Measurements from ENCODE around the gene B3GNT8.
A peak's percentile ranks its signal among the peaks of the same experiment; 100 is the strongest.
"Not testable (repeated sequence)": the region's sequence is repeated elsewhere in the genome, so short reads cannot be mapped to it uniquely, and the experiment has no call there.

The B3GNT8 gene

GRCh38 chr19:41437944-41438574 lies 10.9 kb upstream of the B3GNT8 start:
- no peak for DNase-seq (ENCODE audit: extremely low read depth in 1 of 2, low read depth in 1 of 2)

DNA sequence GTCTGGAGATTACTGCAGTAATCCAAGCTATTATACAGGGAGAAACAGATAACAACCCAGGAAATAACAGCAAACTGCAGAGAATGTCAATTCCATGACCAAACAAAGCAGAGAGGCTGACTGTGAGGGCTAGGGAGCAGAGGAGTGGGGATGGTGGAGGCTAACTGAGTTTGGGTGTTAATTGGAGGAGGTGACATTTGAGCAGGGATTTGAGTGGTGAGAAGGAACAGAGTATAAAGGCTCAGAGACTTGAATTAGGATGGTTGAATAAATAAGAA lies 9.4 kb upstream of the B3GNT8 start:
- no peak for DNase-seq (ENCODE audit: extremely low read depth in 1 of 2, low read depth in 1 of 2)

GRCh38 chr19:41435936-41436673 lies 8.9 kb upstream of the B3GNT8 start:
- DNase-seq (ENCODE audit: extremely low read depth in 1 of 2, low read depth in 1 of 2), result no peak

- not testable (repeated sequence) for DNase-seq (ENCODE audit: extremely low read depth in 1 of 2, low read depth in 1 of 2)
These were observed 8.2 kb upstream of the B3GNT8 start for GRCh38 chr19:41435376-41435775.

DNA sequence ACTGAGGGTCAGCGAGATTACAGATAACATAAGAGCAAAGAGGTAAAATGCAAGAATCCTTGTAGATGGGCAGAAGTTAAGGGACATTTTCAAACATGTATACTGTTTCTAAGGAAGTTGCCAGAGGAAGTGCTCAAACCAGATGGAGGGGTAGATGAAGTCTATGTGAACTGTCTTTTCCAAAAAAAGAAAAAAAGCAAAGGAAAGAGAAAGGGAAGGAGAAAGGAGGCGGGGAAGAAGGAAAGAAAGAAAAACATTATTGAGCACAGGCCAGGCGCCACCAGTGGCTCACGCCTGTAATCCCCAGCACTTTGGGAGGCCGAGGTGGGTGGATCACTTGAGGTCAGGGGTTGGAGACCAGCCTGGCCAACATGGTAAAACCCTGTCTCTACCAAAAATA lies 7.3 kb upstream of the B3GNT8 start:
- DNase-seq (ENCODE audit: extremely low read depth in 1 of 2, low read depth in 1 of 2), result no peak

GRCh38 chr19:41433171-41433570 lies 6.0 kb upstream of the B3GNT8 start:
- DNase-seq (ENCODE audit: extremely low read depth in 1 of 2, low read depth in 1 of 2), result no peak

- no peak for DNase-seq (ENCODE audit: extremely low read depth in 1 of 2, low read depth in 1 of 2)
These were observed 4.5 kb upstream of the B3GNT8 start for GRCh38 chr19:41431426-41432386.

GRCh38 chr19:41430922-41431321 lies 3.7 kb upstream of the B3GNT8 start:
- no peak for DNase-seq (ENCODE audit: extremely low read depth in 1 of 2, low read depth in 1 of 2)

DNA sequence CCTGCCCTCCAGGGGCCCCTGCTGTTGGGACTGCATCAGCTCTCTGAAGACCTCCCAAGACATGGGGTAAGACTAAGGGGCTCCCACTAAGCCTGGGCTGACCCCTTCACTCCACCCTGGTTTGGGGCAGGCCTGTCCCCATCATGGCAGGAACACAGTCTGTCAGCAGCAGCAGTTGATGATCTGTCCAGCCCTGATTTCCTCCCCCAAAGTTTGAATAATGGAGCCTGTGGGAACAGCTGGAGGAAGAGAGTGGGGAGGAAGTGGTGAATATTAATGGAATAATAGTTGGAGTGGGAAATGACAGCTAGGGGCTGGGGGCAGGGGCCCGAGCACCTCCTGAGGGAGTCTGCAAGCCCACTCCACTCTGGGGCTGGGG lies 1.3 kb upstream of the B3GNT8 start:
- DNase-seq (ENCODE audit: extremely low read depth in 1 of 2, low read depth in 1 of 2), result no peak

DNA sequence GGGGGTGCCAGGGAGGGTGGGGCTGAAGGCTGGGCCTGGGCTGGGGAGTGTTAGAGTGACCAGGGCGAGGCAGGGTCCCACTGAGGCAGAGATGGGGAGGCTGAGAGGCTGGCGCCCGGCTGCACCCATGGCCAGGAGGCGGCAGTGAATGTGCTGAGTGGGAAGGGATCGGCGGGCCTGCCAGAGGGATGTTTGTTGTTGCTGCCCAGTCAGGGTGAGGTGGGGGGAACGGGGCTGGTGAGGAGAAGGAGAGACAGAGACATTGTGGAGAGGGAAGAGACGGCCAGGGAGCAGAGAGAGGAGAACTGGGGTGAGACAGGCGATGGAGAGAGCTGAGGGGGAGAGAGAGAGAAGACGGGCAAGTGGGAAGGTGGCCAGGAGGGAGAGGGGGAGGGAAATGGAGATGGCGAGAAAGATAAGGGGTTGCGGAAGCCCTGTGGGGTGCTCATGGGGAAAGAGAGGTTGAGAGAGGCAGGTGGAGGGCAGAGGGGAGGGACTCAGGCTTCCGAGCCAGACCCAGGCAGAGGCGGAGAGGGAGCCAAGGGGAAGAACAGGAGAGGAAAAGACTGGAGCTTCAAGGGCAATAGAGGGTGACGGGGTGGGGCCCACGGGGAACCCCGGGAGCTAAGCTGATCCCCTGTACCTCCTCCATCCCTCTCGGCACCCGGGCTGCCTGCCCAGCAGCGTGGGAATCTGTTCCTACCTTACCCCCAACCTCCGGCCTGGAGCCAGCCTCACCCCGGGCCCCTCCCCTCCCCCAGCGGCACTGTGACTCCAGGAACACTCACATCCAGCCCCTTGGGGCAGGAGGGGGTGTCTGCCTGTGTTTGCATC lies 690 bp upstream of the B3GNT8 start:
- peak; percentile 23 to 24 for DNase-seq (ENCODE audit: extremely low read depth in 1 of 2, low read depth in 1 of 2)

GRCh38 chr19:41426116-41426841 lies 895 bp downstream of the B3GNT8 start:
- no peak for DNase-seq (ENCODE audit: extremely low read depth in 1 of 2, low read depth in 1 of 2)

GRCh38 chr19:41425174-41426115 lies 1.7 kb downstream of the B3GNT8 start:
- no peak for DNase-seq (ENCODE audit: extremely low read depth in 1 of 2, low read depth in 1 of 2)

GRCh38 chr19:41424335-41425173 lies 2.6 kb downstream of the B3GNT8 start:
- no peak for DNase-seq (ENCODE audit: extremely low read depth in 1 of 2, low read depth in 1 of 2)

DNA sequence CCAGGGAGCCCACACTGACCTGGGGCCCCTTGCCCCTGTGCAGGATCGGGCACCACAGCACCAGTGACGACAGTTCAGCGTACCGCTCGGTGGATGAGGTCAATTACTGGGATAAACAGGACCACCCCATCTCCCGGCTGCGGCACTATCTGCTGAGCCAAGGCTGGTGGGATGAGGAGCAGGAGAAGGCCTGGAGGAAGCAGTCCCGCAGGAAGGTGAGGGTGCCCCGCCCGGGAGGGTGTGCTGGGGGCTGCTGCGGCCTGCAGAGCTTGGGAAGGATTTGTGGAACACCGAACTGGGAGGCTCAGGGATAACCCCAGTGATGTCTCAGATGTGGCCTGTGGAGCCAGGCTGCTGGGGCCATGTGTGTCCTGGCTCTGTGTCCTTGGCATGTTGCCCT lies 4.2 kb downstream of the B3GNT8 start:
- DNase-seq (ENCODE audit: extremely low read depth in 1 of 2, low read depth in 1 of 2), result no peak

DNA sequence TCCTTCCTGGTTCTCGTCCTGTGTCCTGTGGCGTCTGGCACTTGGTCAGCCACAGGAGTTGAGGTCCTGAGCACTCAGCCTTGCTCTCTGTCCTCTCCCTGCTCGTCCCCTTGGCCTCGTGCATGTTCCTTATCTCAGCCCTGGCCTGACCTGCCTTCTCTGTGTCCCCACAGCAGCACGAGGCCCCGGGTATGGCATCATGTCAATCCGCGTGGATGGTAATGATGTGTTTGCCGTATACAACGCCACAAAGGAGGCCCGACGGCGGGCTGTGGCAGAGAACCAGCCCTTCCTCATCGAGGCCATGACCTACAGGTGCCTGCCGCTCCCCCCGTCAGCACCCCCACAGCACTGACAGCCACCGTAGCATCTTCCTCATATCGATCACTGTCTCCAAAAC lies 4.7 kb downstream of the B3GNT8 start:
- DNase-seq (ENCODE audit: extremely low read depth in 1 of 2, low read depth in 1 of 2), result no peak

GRCh38 chr19:41421973-41422372 lies 5.2 kb downstream of the B3GNT8 start:
- no peak for DNase-seq (ENCODE audit: extremely low read depth in 1 of 2, low read depth in 1 of 2)

DNA sequence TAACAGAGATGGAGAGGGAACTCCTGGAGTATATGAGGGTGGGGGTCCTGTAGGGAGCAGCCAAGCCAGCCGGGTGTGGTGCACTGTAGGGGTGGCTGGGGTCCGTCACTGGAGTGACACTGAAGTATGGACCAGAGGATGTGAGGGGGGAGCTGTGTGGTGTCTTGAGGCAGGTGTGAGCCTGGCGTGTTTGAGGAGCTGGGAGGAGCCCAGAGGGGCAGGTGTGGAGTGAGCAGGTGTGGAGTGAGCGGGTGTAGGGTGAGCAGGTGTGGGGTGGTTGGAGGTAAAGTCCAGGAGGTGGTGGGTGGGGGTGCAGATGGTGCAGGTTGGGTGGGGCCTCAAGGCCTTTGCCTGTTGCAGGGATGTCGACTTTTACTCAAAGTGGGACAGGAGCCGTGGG lies 5.9 kb downstream of the B3GNT8 start:
- DNase-seq (ENCODE audit: extremely low read depth in 1 of 2, low read depth in 1 of 2), result no peak
